Measurements from ENCODE around the gene LRBA.

LRBA gene

DNA sequence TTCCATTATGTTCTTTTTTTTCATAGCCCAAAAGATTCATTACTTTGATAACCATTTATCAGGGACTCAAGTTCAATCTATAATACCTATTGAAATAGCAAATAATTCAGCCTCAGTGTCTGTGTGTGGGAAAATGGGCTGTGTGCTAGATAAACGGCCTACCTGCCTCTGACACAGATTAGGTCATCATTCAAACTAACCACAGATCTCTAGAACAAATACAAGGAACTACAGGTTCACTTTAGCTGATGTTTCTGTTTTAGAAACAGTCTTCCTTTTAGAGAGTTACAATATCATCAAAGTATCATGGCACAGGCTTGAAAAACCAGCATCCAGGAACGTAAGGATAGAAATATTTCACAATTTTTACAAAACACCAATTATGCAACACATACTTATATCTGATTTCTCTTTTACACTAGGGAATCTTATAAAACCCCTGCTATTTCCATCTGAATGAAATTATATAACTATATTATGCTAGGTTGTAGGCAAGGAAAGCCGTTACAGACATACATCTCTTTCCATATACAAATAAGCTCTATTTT is 489.7 kb downstream of the LRBA start:
- H4K91ac ChIP-seq (ENCODE audit: low read depth, low read length, poor library complexity), result no peak overlapping the region
- H3K36me3 ChIP-seq (replicated peaks in 1 of 2; ENCODE audit: control insufficient read depth in 2 of 2, insufficient read depth in 2 of 2, low read length in 2 of 2), result no peaks in the 10 kb centered on the region
- no peak overlapping the region for H2BK15ac ChIP-seq (ENCODE audit: low read length)
- H3K23ac ChIP-seq (ENCODE audit: low read depth, low read length, poor library complexity), result no peak overlapping the region
- no peak overlapping the region for H4K8ac ChIP-seq (ENCODE audit: low read depth, low read length)
- H2AFZ ChIP-seq (ENCODE audit: low read length), result no peak overlapping the region
- H2BK120ac ChIP-seq (ENCODE audit: low read depth, low read length), result no peak overlapping the region
- no peak overlapping the region for H3K4me2 ChIP-seq (ENCODE audit: insufficient read depth, low read length, poor library complexity, severe bottlenecking)
- H2BK5ac ChIP-seq (ENCODE audit: low read length), result no peak overlapping the region
- no peak overlapping the region for H3K14ac ChIP-seq (ENCODE audit: low read length)
- no peak overlapping the region for H2BK12ac ChIP-seq (ENCODE audit: low read length)
- H3K18ac ChIP-seq (ENCODE audit: low read length), result no peak overlapping the region
- DNase-seq (ENCODE audit: low spot score), result no peak
- H3K4ac ChIP-seq (ENCODE audit: low read length), result no peak overlapping the region
- H2AK5ac ChIP-seq (ENCODE audit: low read depth, low read length), result no peak overlapping the region
- H3K27ac ChIP-seq (replicated peaks; ENCODE audit: low read length), result no peak overlapping the region
- no peaks in the 10 kb centered on the region for H3K27me3 ChIP-seq (ENCODE audit: control insufficient read depth in 3 of 3, insufficient read depth in 3 of 3, low read depth in 1 of 3, low read length in 3 of 3)
- no peaks in the 10 kb centered on the region for H3K4me1 ChIP-seq (ENCODE audit: control insufficient read depth in 2 of 2, insufficient read depth in 1 of 2, low read depth in 1 of 2, low read length in 2 of 2)
- H3K79me1 ChIP-seq (ENCODE audit: low read depth, low read length), result no peaks in the 10 kb centered on the region
- WGBS, 2 donors (ENCODE audit: extremely low coverage in 2 of 2, insufficient read length in 2 of 2, insufficient replicate concordance in 1 of 2), result no CpG with 5 or more reads among the region's 3 CpGs
- no peaks in the 10 kb centered on the region for H3K9me3 ChIP-seq (replicated peaks in 1 of 2; ENCODE audit: control insufficient read depth in 2 of 2, insufficient read depth in 1 of 2, low read depth in 1 of 2, low read length in 2 of 2)
- no peak overlapping the region for H3K9ac ChIP-seq (ENCODE audit: low read depth, low read length, poor library complexity)
- H3K4me3 ChIP-seq (ENCODE audit: low read length in 2 of 2), result no peak overlapping the region

DNA sequence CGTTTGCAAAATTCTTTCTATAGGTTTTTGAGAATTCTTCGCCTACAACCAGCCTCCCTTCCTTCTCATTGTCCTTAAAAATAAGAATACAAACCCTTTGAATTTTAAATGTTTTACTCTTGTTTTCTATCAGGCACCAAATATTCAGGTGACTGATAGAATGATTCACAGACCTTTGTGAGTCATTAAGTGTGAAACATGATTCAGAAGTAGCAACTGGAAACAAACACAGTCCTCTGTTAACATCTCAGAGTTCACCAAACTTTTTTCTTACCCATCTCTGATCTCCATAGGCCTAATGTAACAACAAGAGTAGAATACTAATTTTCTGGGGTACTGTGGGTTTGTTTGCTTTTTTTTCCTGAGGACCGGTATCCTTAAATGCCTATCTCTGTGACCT is 496.5 kb downstream of the LRBA start:
- no peaks in the 10 kb centered on the region for H3K4me1 ChIP-seq (ENCODE audit: control insufficient read depth in 2 of 2, insufficient read depth in 1 of 2, low read depth in 1 of 2, low read length in 2 of 2)
- no peak overlapping the region for H2BK120ac ChIP-seq (ENCODE audit: low read depth, low read length)
- H3K9ac ChIP-seq (ENCODE audit: low read depth, low read length, poor library complexity), result no peak overlapping the region
- WGBS, 2 donors (ENCODE audit: extremely low coverage in 2 of 2, insufficient read length in 2 of 2, insufficient replicate concordance in 1 of 2), result no CpG with 5 or more reads among the region's 3 CpGs
- H3K36me3 ChIP-seq (replicated peaks in 1 of 2; ENCODE audit: control insufficient read depth in 2 of 2, insufficient read depth in 2 of 2, low read length in 2 of 2), result no peaks in the 10 kb centered on the region
- no peak overlapping the region for H2BK12ac ChIP-seq (ENCODE audit: low read length)
- no peak overlapping the region for H2BK5ac ChIP-seq (ENCODE audit: low read length)
- H3K4me2 ChIP-seq (ENCODE audit: insufficient read depth, low read length, poor library complexity, severe bottlenecking), result no peak overlapping the region
- no peak overlapping the region for H3K18ac ChIP-seq (ENCODE audit: low read length)
- no peaks in the 10 kb centered on the region for H3K9me3 ChIP-seq (replicated peaks in 1 of 2; ENCODE audit: control insufficient read depth in 2 of 2, insufficient read depth in 1 of 2, low read depth in 1 of 2, low read length in 2 of 2)
- no peaks in the 10 kb centered on the region for H3K27me3 ChIP-seq (ENCODE audit: control insufficient read depth in 3 of 3, insufficient read depth in 3 of 3, low read depth in 1 of 3, low read length in 3 of 3)
- no peak overlapping the region for H2AFZ ChIP-seq (ENCODE audit: low read length)
- no peak overlapping the region for H2AK5ac ChIP-seq (ENCODE audit: low read depth, low read length)
- H3K27ac ChIP-seq (replicated peaks; ENCODE audit: low read length), result no peak overlapping the region
- DNase-seq (ENCODE audit: low spot score), result no peak
- no peak overlapping the region for H3K23ac ChIP-seq (ENCODE audit: low read depth, low read length, poor library complexity)
- no peak overlapping the region for H3K4me3 ChIP-seq (ENCODE audit: low read length in 2 of 2)
- no peaks in the 10 kb centered on the region for H3K79me1 ChIP-seq (ENCODE audit: low read depth, low read length)
- H2BK15ac ChIP-seq (ENCODE audit: low read length), result no peak overlapping the region
- H4K91ac ChIP-seq (ENCODE audit: low read depth, low read length, poor library complexity), result no peak overlapping the region
- no peak overlapping the region for H3K14ac ChIP-seq (ENCODE audit: low read length)
- no peak overlapping the region for H4K8ac ChIP-seq (ENCODE audit: low read depth, low read length)
- no peak overlapping the region for H3K4ac ChIP-seq (ENCODE audit: low read length)

DNA sequence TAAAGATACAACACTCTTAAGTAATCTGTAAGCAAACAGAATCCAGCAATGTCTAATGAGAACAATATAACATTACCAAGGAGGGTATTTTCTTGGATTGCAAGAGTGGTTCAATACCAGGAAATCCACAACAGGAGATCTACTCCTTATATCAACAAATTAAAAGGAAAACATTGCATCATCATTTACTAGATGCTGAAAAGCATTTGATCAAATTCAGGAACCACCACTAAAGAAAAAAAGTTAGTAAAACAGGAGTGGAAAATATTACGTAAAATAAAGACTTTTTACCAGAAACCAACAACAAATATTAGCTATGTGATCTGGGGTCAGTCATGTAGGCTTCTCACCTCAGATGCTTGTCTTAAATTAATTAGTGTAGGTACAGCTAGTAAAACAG is 499.9 kb downstream of the LRBA start:
- Histone ChIP-seq H3K36me3 (replicated peaks in 1 of 2; ENCODE audit: control insufficient read depth in 2 of 2, insufficient read depth in 2 of 2, low read length in 2 of 2) (no peaks in the 10 kb centered on the region), H2AFZ (ENCODE audit: low read length) (no peak overlapping the region), H2BK12ac (ENCODE audit: low read length) (no peak overlapping the region), H3K4me3 (ENCODE audit: low read length in 2 of 2) (no peak overlapping the region), H3K27me3 (ENCODE audit: control insufficient read depth in 3 of 3, insufficient read depth in 3 of 3, low read depth in 1 of 3, low read length in 3 of 3) (no peaks in the 10 kb centered on the region), H4K8ac (ENCODE audit: low read depth, low read length) (no peak overlapping the region), H3K23ac (ENCODE audit: low read depth, low read length, poor library complexity) (no peak overlapping the region), H2BK15ac (ENCODE audit: low read length) (no peak overlapping the region), H2BK5ac (ENCODE audit: low read length) (no peak overlapping the region), H3K79me1 (ENCODE audit: low read depth, low read length) (no peaks in the 10 kb centered on the region), H3K4ac (ENCODE audit: low read length) (no peak overlapping the region), H3K18ac (ENCODE audit: low read length) (no peak overlapping the region), H2AK5ac (ENCODE audit: low read depth, low read length) (no peak overlapping the region), H3K4me1 (ENCODE audit: control insufficient read depth in 2 of 2, insufficient read depth in 1 of 2, low read depth in 1 of 2, low read length in 2 of 2) (peaks cover 0 to 3% of the 10 kb centered on the region in 2 donors), H3K9ac (ENCODE audit: low read depth, low read length, poor library complexity) (no peak overlapping the region), H4K91ac (ENCODE audit: low read depth, low read length, poor library complexity) (no peak overlapping the region), H3K27ac (replicated peaks; ENCODE audit: low read length) (no peak overlapping the region), H3K4me2 (ENCODE audit: insufficient read depth, low read length, poor library complexity, severe bottlenecking) (no peak overlapping the region), H2BK120ac (ENCODE audit: low read depth, low read length) (no peak overlapping the region), H3K14ac (ENCODE audit: low read length) (no peak overlapping the region), H3K9me3 (replicated peaks in 1 of 2; ENCODE audit: control insufficient read depth in 2 of 2, insufficient read depth in 1 of 2, low read depth in 1 of 2, low read length in 2 of 2) (no peaks in the 10 kb centered on the region)
- DNase-seq (ENCODE audit: low spot score), result no peak
- WGBS, 2 donors (ENCODE audit: extremely low coverage in 2 of 2, insufficient read length in 2 of 2, insufficient replicate concordance in 1 of 2), result no CpG with 5 or more reads among the region's 1 CpG

DNA sequence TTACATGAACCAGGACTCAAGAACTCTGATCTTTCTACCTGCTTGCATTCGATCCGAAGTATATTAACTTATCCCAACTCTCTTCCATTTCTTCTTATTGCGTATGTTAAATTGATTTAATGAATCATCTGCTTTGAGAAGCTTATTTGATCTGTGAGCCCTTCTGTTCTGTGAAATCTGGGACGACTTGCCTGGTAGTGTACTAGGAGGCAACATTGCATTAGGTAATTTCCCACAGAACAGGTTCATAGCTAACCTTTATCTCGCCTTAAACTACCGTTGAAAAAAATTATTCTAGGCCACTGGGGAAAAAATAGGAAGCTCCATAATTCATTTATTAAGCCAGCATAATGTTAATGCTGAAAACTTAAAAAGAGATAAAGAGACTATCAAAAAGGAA is 500.4 kb downstream of the LRBA start:
- no peak overlapping the region for H2BK120ac ChIP-seq (ENCODE audit: low read depth, low read length)
- no peak overlapping the region for H3K14ac ChIP-seq (ENCODE audit: low read length)
- no peak overlapping the region for H3K4ac ChIP-seq (ENCODE audit: low read length)
- no peak overlapping the region for H3K18ac ChIP-seq (ENCODE audit: low read length)
- DNase-seq (ENCODE audit: low spot score), result no peak
- H3K79me1 ChIP-seq (ENCODE audit: low read depth, low read length), result no peaks in the 10 kb centered on the region
- no peak overlapping the region for H3K9ac ChIP-seq (ENCODE audit: low read depth, low read length, poor library complexity)
- H4K91ac ChIP-seq (ENCODE audit: low read depth, low read length, poor library complexity), result no peak overlapping the region
- no peaks in the 10 kb centered on the region for H3K9me3 ChIP-seq (replicated peaks in 1 of 2; ENCODE audit: control insufficient read depth in 2 of 2, insufficient read depth in 1 of 2, low read depth in 1 of 2, low read length in 2 of 2)
- no peak overlapping the region for H3K4me2 ChIP-seq (ENCODE audit: insufficient read depth, low read length, poor library complexity, severe bottlenecking)
- H2AFZ ChIP-seq (ENCODE audit: low read length), result no peak overlapping the region
- no peak overlapping the region for H4K8ac ChIP-seq (ENCODE audit: low read depth, low read length)
- no peak overlapping the region for H3K23ac ChIP-seq (ENCODE audit: low read depth, low read length, poor library complexity)
- WGBS, 2 donors (ENCODE audit: extremely low coverage in 2 of 2, insufficient read length in 2 of 2, insufficient replicate concordance in 1 of 2), result no CpG with 5 or more reads among the region's 6 CpGs
- H3K36me3 ChIP-seq (replicated peaks in 1 of 2; ENCODE audit: control insufficient read depth in 2 of 2, insufficient read depth in 2 of 2, low read length in 2 of 2), result no peaks in the 10 kb centered on the region
- no peak overlapping the region for H2BK15ac ChIP-seq (ENCODE audit: low read length)
- H2BK5ac ChIP-seq (ENCODE audit: low read length), result no peak overlapping the region
- no peak overlapping the region for H2BK12ac ChIP-seq (ENCODE audit: low read length)
- H3K27ac ChIP-seq (replicated peaks; ENCODE audit: low read length), result no peak overlapping the region
- no peak overlapping the region for H2AK5ac ChIP-seq (ENCODE audit: low read depth, low read length)
- H3K27me3 ChIP-seq (ENCODE audit: control insufficient read depth in 3 of 3, insufficient read depth in 3 of 3, low read depth in 1 of 3, low read length in 3 of 3), result no peaks in the 10 kb centered on the region
- peaks cover 0 to 3% of the 10 kb centered on the region in 2 donors for H3K4me1 ChIP-seq (ENCODE audit: control insufficient read depth in 2 of 2, insufficient read depth in 1 of 2, low read depth in 1 of 2, low read length in 2 of 2)
- H3K4me3 ChIP-seq (ENCODE audit: low read length in 2 of 2), result no peak overlapping the region
